A549 (cell line): ENCODE results near the gene SMARCD3. TPM values are rescaled to one million over a fixed set of nuclear protein-coding genes. Genes with fewer than 3 reads are reported as not detected.

Experiments used
- ATAC-seq, 2 experiments: fragments of 200-7000 bp in 1 of 2; fragments of >200 bp in 1 of 2; cut with Nextera tagmentation in 1 of 2; cut with Tn5 transposase in 1 of 2; 3 replicates each; pipeline versions ENCODE4 v1.8.0 to v1.9.1; 2018 to 2020; ENCODE audit warnings: mild to moderate bottlenecking in 1 of 2, moderate library complexity in 1 of 2
- CTCF ChIA-PET: fragments of 300-600 bp; sonication (Branson Sonifier 250); formaldehyde crosslinking; extraction: SDS; loops from one replicate; lab custom pipeline; 2021; ENCODE audit warnings: antibody characterized with exemption, inconsistent platforms; lab: Yijun Ruan, JAX
- POLR2A ChIA-PET: fragments of 350-600 bp; formaldehyde crosslinking; extraction: SDS; loops from one replicate; lab custom pipeline; 2021; ENCODE audit warnings: antibody characterized with exemption, inconsistent platforms; lab: Yijun Ruan, JAX
- DNase-seq, 2 experiments: peaks; one replicate each; pipeline versions ENCODE4 v3.0.0 to v3.0.0-alpha.2; 2011 to 2016; ENCODE audit warnings: low read depth in 1 of 2, low spot score in 1 of 2
- FAIRE-seq: peaks from 2 replicates; lab custom pipeline; 2011; peaks lifted over from hg19 to GRCh38; lab: Jason Lieb, UNC
- H3K27ac ChIP-seq, 2 experiments: fragments of >200 bp; sonication (Bioruptor Twin); formaldehyde crosslinking; 3 replicates each; pipeline ENCODE4 v1.5.1; 2016 to 2017
- H3K4me1 ChIP-seq: fragments of >200 bp; sonication (Bioruptor Twin); formaldehyde crosslinking; 3 replicates; pipeline ENCODE4 v1.6.1; 2016
- H3K4me2 ChIP-seq: fragments of >200 bp; sonication (Bioruptor Twin); formaldehyde crosslinking; 3 replicates; pipeline ENCODE4 v1.6.1; 2016
- H3K4me3 ChIP-seq: fragments of >200 bp; sonication (Bioruptor Twin); formaldehyde crosslinking; 3 replicates; pipeline ENCODE4 v1.5.1; 2016
- H3K9me3 ChIP-seq: fragments of >200 bp; sonication (Bioruptor Twin); formaldehyde crosslinking; 3 replicates; pipeline ENCODE4 v1.6.1; 2016
- ATOH8 ChIP-seq: fragments of 250-450 bp; sonication (Bioruptor Pico); IDR thresholded peaks from 2 replicates; pipeline ENCODE4 v1.5.0; 2020; ENCODE audit warnings: low read depth, mild to moderate bottlenecking, moderate library complexity
- BHLHE40 ChIP-seq: IDR thresholded peaks from 2 replicates; pipeline ENCODE4 v1.6.1; 2012; ENCODE audit warnings: low read depth, low read length, inconsistent platforms
- CBX8 ChIP-seq: fragments of 200-600 bp; sonication (generic); IDR thresholded peaks from 2 replicates; pipeline ENCODE4 v1.6.1; 2016
- CEBPB ChIP-seq, 2 experiments: fragments of >200 bp in 1 of 2; sonication (Bioruptor Twin) in 1 of 2; formaldehyde crosslinking in 1 of 2; IDR thresholded peaks; 2 replicates each; pipeline ENCODE4 v1.6.1; 2012 to 2016
- EHMT2 ChIP-seq: fragments of 200-600 bp; sonication (generic); IDR thresholded peaks from 2 replicates; pipeline ENCODE4 v1.6.1; 2016; ENCODE audit warnings: antibody characterized with exemption, low read depth, mild to moderate bottlenecking, moderate library complexity
- ELK1 ChIP-seq: fragments of 150-350 bp; IDR thresholded peaks from 2 replicates; pipeline ENCODE4 v1.6.1; 2014; ENCODE audit warnings: low read depth, mild to moderate bottlenecking, low read length
- HDAC2 ChIP-seq: fragments of 200-600 bp; sonication (generic); IDR thresholded peaks from 2 replicates; pipeline ENCODE4 v1.6.1; 2016
- HES2 ChIP-seq: fragments of >200 bp; sonication (Bioruptor Twin); formaldehyde crosslinking; IDR thresholded peaks from 2 replicates; pipeline ENCODE4 v1.6.1; 2016
- JUNB ChIP-seq: fragments of >200 bp; sonication (Bioruptor Twin); formaldehyde crosslinking; IDR thresholded peaks from 2 replicates; pipeline ENCODE4 v1.6.1; 2016
- KDM5A ChIP-seq: fragments of 200-600 bp; sonication (generic); IDR thresholded peaks from 2 replicates; pipeline ENCODE4 v1.6.1; 2016; ENCODE audit warnings: antibody characterized with exemption, mild to moderate bottlenecking
- MAFK ChIP-seq: fragments of 450-650 bp; IDR thresholded peaks from 2 replicates; pipeline ENCODE4 v1.6.1; 2014; ENCODE audit not compliant: partially characterized antibody
- MAZ ChIP-seq: fragments of 150-350 bp; IDR thresholded peaks from 2 replicates; pipeline ENCODE4 v1.6.1; 2014; ENCODE audit warnings: antibody characterized with exemption, low read depth, low read length, borderline replicate concordance
- NPAS2 ChIP-seq: fragments of 250-450 bp; sonication (Bioruptor Pico); IDR thresholded peaks from 2 replicates; pipeline ENCODE4 v1.8.0; 2022; ENCODE audit warnings: mild to moderate bottlenecking, moderate library complexity, borderline replicate concordance
- SMC3 ChIP-seq: fragments of >200 bp; sonication (Bioruptor Twin); formaldehyde crosslinking; IDR thresholded peaks from 3 replicates; pipeline ENCODE4 v1.6.1; 2018; ENCODE audit warnings: inconsistent platforms
- SREBF2 ChIP-seq: fragments of 450-650 bp; IDR thresholded peaks from 2 replicates; pipeline ENCODE4 v1.6.1; 2014; ENCODE audit warnings: mild to moderate bottlenecking, moderate library complexity
- ZNF302 ChIP-seq: fragments of 250-450 bp; sonication (Bioruptor Pico); IDR thresholded peaks from 2 replicates; pipeline ENCODE4 v1.9.0; 2021; ENCODE audit warnings: inconsistent platforms, mild to moderate bottlenecking, moderate library complexity
- ZSCAN20 ChIP-seq: fragments of 250-450 bp; sonication (Bioruptor Pico); IDR thresholded peaks from 2 replicates; pipeline ENCODE4 v1.8.0; 2022; ENCODE audit warnings: mild to moderate bottlenecking, moderate library complexity
- WGBS: methylation state at CpG from one replicate; pipeline ENCODE4 v1.1.6; 2017; ENCODE audit errors: missing lambda C conversion rate; 5-methylcytosine and 5-hydroxymethylcytosine counted together
- polyA plus RNA-seq, 4 experiments: library from polyadenylated mRNA; depleted of rRNA in 3 of 4; stranded (reverse); fragments of >200 nt; fragmentation: RNase III in 1 of 4; extraction: RNeasy Plus Mini Kit Qiagen cat#74134 plus additional on column Dnase treatment in 1 of 4; gene quantifications; 2 replicates in 3 of 4; 3 replicates in 1 of 4; pipeline ENCODE4 v1.2.3, GENCODE V29; 2011 to 2017
- TF ChIP-seq, protein P1 (sequence below): fragments of >200 bp; sonication (Bioruptor Twin); formaldehyde crosslinking; IDR thresholded peaks from 3 replicates; pipeline ENCODE4 v1.6.1; 2016
- TF ChIP-seq, protein P2 (sequence below): IDR thresholded peaks from 2 replicates; pipeline ENCODE4 v1.6.1; 2012

Gene SMARCD3
- polyA plus RNA-seq, 2 of the 4 experiments (the other 2 are of a cell fraction) = 11.6 to 12.5 TPM

DNA sequence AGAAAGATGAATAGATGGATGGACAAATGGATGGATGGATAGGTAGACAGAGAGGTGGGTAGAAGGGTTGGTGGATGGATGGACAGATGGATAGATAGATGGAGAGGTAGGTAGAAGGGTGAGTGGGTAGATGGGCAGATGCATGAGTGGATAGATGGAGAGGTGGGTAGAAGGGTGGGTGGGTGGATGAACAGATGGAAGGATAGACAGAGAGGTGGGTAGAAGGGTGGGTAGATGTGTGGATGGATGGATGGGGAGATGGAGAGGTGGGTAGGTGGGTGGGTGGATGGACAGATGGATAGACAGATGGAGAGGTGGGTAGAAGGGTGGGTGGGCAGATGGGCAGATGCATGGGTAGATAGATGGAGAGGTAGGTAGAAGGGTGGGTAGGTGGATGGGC, 50.6 kb downstream of the SMARCD3 start:
- TF ChIP-seq HES2 (no peak), ATOH8 (CRISPR knock-in tag) (no peak), ZNF302 (CRISPR knock-in tag) (no peak), JUNB (no peak), EHMT2 (no peak), ELK1 (no peak), HDAC2 (no peak), BHLHE40 (no peak), NPAS2 (no peak), CEBPB (IDR thresholded peaks at IDR 0.05) (no peak), MAZ (no peak), MAFK (no peak), CBX8 (no peak), ZSCAN20 (no peak)
- TF ChIP-seq, protein P1, sequence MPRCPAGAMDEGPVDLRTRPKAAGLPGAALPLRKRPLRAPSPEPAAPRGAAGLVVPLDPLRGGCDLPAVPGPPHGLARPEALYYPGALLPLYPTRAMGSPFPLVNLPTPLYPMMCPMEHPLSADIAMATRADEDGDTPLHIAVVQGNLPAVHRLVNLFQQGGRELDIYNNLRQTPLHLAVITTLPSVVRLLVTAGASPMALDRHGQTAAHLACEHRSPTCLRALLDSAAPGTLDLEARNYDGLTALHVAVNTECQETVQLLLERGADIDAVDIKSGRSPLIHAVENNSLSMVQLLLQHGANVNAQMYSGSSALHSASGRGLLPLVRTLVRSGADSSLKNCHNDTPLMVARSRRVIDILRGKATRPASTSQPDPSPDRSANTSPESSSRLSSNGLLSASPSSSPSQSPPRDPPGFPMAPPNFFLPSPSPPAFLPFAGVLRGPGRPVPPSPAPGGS = no peak
- H3K4me2 ChIP-seq = no peak overlapping the region
- ATAC-seq (no peak), FAIRE-seq (no peak), DNase-seq (no peak)
- H3K9me3 ChIP-seq = no peaks in the 10 kb centered on the region
- CTCF ChIA-PET = no interaction called here
- H3K4me1 ChIP-seq = no peaks in the 10 kb centered on the region
- H3K27ac ChIP-seq = no peak overlapping the region
- POLR2A ChIA-PET = no interaction called here
- H3K4me3 ChIP-seq = no peak overlapping the region

GRCh38 chr7:151195616-151196450, 52.7 kb downstream of the SMARCD3 start:
- TF ChIP-seq, protein P2, sequence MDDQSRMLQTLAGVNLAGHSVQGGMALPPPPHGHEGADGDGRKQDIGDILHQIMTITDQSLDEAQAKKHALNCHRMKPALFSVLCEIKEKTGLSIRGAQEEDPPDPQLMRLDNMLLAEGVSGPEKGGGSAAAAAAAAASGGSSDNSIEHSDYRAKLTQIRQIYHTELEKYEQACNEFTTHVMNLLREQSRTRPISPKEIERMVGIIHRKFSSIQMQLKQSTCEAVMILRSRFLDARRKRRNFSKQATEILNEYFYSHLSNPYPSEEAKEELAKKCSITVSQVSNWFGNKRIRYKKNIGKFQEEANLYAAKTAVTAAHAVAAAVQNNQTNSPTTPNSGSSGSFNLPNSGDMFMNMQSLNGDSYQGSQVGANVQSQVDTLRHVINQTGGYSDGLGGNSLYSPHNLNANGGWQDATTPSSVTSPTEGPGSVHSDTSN = no peak
- TF ChIP-seq KDM5A (no peak), SMC3 (no peak), NPAS2 (no peak), HES2 (no peak), SREBF2 (no peak)

More at GRCh38 chr7:151195616-151196450, 52.7 kb downstream of the SMARCD3 start:
- no peaks in the 10 kb centered on the region for H3K9me3 ChIP-seq
- CTCF ChIA-PET = interaction anchor here (1.0 kb wide), 1 partner anchor 72 kb away, joined by 3 read pairs; no protein-coding TSS in a partner anchor
- no peak overlapping the region for H3K4me2 ChIP-seq
- no peak overlapping the region for H3K27ac ChIP-seq
- ATAC-seq (peak; percentile 7 to 14; a peak in 1 of 6 replicates), FAIRE-seq (no peak), DNase-seq (no peak)
- H3K4me3 ChIP-seq = no peak overlapping the region
- POLR2A ChIA-PET = no interaction called here
- no peaks in the 10 kb centered on the region for H3K4me1 ChIP-seq
- WGBS = 17% methylated on average over 10 of the region's 19 CpGs
